ENCODE data around the gene RAC2. TPM values are rescaled to one million over a fixed set of nuclear protein-coding genes. Genes with fewer than 3 reads are reported as not detected.

RAC2 gene
- total RNA-seq, 1 donor from 2014 or later: 6.3 TPM

- TF ChIP-seq, protein P1, sequence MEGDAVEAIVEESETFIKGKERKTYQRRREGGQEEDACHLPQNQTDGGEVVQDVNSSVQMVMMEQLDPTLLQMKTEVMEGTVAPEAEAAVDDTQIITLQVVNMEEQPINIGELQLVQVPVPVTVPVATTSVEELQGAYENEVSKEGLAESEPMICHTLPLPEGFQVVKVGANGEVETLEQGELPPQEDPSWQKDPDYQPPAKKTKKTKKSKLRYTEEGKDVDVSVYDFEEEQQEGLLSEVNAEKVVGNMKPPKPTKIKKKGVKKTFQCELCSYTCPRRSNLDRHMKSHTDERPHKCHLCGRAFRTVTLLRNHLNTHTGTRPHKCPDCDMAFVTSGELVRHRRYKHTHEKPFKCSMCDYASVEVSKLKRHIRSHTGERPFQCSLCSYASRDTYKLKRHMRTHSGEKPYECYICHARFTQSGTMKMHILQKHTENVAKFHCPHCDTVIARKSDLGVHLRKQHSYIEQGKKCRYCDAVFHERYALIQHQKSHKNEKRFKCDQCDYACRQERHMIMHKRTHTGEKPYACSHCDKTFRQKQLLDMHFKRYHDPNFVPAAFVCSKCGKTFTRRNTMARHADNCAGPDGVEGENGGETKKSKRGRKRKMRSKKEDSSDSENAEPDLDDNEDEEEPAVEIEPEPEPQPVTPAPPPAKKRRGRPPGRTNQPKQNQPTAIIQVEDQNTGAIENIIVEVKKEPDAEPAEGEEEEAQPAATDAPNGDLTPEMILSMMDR (IDR thresholded peaks at IDR 0.05; ENCODE audit: insufficient read depth, low read length, severe bottlenecking): no peak
- FAIRE-seq: no peak
- H3K36me3 ChIP-seq (ENCODE audit: control insufficient read depth, insufficient read depth, low read length): no peaks in the 10 kb centered on the region
- no peak overlapping the region for H3K4me3 ChIP-seq (ENCODE audit: low read depth, low read length)
- DNase-seq (ENCODE audit: low read depth): no peak
- peaks cover 1% of the 10 kb centered on the region for H3K27me3 ChIP-seq (ENCODE audit: control insufficient read depth, insufficient read depth, low read length)
These were observed 40.2 kb upstream of the RAC2 start for GRCh38 chr22:37284126-37284804.

- Histone ChIP-seq H3K27me3 (ENCODE audit: control insufficient read depth, insufficient read depth, low read length) (peaks cover 1% of the 10 kb centered on the region), H3K36me3 (ENCODE audit: control insufficient read depth, insufficient read depth, low read length) (no peaks in the 10 kb centered on the region), H3K4me3 (ENCODE audit: low read depth, low read length) (no peak overlapping the region)
- FAIRE-seq (no peak), DNase-seq (ENCODE audit: low read depth) (no peak)
- TF ChIP-seq, protein P1 (IDR thresholded peaks at IDR 0.05; ENCODE audit: insufficient read depth, low read length, severe bottlenecking): peak; percentile 55
These were observed 39.4 kb upstream of the RAC2 start for GRCh38 chr22:37283393-37283937.

GRCh38 chr22:37282385-37282677 is 38.3 kb upstream of the RAC2 start, which contains the start of gene CYTH4:
TSS of gene CYTH4 (plus strand) at chr22:37282508. CDS start at chr22:37282570, 62 bp downstream.
- DNase-seq (ENCODE audit: low read depth) (peak; percentile 69), FAIRE-seq (no peak)
- no peaks in the 10 kb centered on the region for H3K36me3 ChIP-seq (ENCODE audit: control insufficient read depth, insufficient read depth, low read length)
- H3K4me3 ChIP-seq (ENCODE audit: low read depth, low read length): no peak within 1 kb of the TSS
- peaks cover under 1% of the 10 kb centered on the region for H3K27me3 ChIP-seq (ENCODE audit: control insufficient read depth, insufficient read depth, low read length)
- TF ChIP-seq, protein P1 (IDR thresholded peaks at IDR 0.05; ENCODE audit: insufficient read depth, low read length, severe bottlenecking): no peak

DNA sequence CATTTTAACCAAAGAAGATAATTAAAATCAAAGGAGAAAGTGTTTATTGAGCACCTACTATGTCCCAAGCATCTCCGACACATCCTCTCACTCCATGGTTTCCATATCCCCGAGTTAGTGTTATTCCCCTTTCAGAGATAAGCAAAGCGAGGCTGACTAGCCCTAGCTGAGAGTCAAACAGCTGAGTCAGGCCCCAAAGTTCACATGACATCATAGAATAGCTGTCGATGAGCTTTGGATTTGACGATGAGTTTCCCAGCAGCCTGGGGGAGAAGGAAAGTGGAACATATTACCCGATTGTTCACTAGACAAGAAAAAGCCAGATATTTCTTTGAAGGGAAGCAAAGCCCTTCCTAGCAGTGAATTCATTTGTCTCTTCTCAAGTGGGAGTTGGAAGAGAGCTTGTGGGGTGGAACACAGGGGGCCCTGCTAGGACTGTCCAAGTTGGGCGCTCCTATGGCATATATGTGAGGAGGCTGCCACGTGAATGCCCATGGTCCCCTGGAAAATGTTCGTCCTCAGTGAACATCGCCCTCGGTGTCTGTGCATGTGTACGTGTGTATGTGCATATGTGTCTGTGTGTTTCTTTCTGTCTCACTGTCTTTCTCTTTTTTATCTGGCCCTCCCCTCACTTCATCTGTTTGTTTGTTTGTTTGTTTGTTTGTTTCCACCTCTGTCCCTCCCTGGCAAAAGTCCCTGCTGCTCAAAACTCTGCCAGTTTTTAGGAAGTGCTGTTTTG is 37.7 kb upstream of the RAC2 start:
- no peak for FAIRE-seq
- TF ChIP-seq, protein P1 (IDR thresholded peaks at IDR 0.05; ENCODE audit: insufficient read depth, low read length, severe bottlenecking): no peak
- no peaks in the 10 kb centered on the region for H3K36me3 ChIP-seq (ENCODE audit: control insufficient read depth, insufficient read depth, low read length)
- peak; percentile 55 for DNase-seq (ENCODE audit: low read depth)
- no peaks in the 10 kb centered on the region for H3K27me3 ChIP-seq (ENCODE audit: control insufficient read depth, insufficient read depth, low read length)
- no peak overlapping the region for H3K4me3 ChIP-seq (ENCODE audit: low read depth, low read length)

GRCh38 chr22:37281195-37281594 is 37.1 kb upstream of the RAC2 start:
- H3K4me3 ChIP-seq (ENCODE audit: low read depth, low read length): no peak overlapping the region
- H3K36me3 ChIP-seq (ENCODE audit: control insufficient read depth, insufficient read depth, low read length): no peaks in the 10 kb centered on the region
- TF ChIP-seq, protein P1 (IDR thresholded peaks at IDR 0.05; ENCODE audit: insufficient read depth, low read length, severe bottlenecking): no peak
- DNase-seq (ENCODE audit: low read depth): no peak
- no peaks in the 10 kb centered on the region for H3K27me3 ChIP-seq (ENCODE audit: control insufficient read depth, insufficient read depth, low read length)
- FAIRE-seq: no peak
